Measurements from ENCODE around the gene SLC31A2. TPM values are rescaled to one million over a fixed set of nuclear protein-coding genes. Genes with fewer than 3 reads are reported as not detected.

The SLC31A2 gene
- total RNA-seq, 2 donors from 2014 or later, result 1.8 to 3.1 TPM

- no peak overlapping the region for H3K27ac Mint-ChIP-seq
- Histone ChIP-seq H3K27me3 (ENCODE audit: control insufficient read depth, insufficient read depth, low read length, poor library complexity, severe bottlenecking) (peaks cover 31% of the 10 kb centered on the region), H3K4me1 (ENCODE audit: control insufficient read depth, insufficient read depth, low read length) (no peaks in the 10 kb centered on the region), H3K36me3 (ENCODE audit: control insufficient read depth, insufficient read depth, low read length) (no peaks in the 10 kb centered on the region), H3K27ac (ENCODE audit: low read depth, low read length) (no peak overlapping the region), H3K4me3 (ENCODE audit: low read length) (no peak overlapping the region), H3K9me3 (ENCODE audit: control insufficient read depth, low read length) (no peaks in the 10 kb centered on the region), H3K9ac (ENCODE audit: extremely low read depth, low read length, poor library complexity, severe bottlenecking) (no peak overlapping the region)
- peaks cover 6% of the 10 kb centered on the region for H3K27me3 Mint-ChIP-seq (ENCODE audit: insufficient read depth)
- peaks cover 24% of the 10 kb centered on the region for H3K9me3 Mint-ChIP-seq
- no peaks in the 10 kb centered on the region for H3K36me3 Mint-ChIP-seq (ENCODE audit: low read depth)
- no peak for DNase-seq
- 79 to 83% methylated on average over 5 to 9 of the region's 9 CpGs for WGBS, 2 experiments (ENCODE audit: insufficient coverage in 1 of 2, insufficient read length in 1 of 2)
- no peak for TF ChIP-seq CTCF (conservative IDR thresholded peaks at IDR 0.05)
- no peak overlapping the region for H3K4me3 Mint-ChIP-seq
- no peaks in the 10 kb centered on the region for H3K4me1 Mint-ChIP-seq
Measured at GRCh38 chr9:113137196-113138168, 13.3 kb upstream of the SLC31A2 start.

GRCh38 chr9:113138760-113139159, 12.0 kb upstream of the SLC31A2 start:
- no peak for TF ChIP-seq CTCF (conservative IDR thresholded peaks at IDR 0.05)
- peaks cover 6% of the 10 kb centered on the region for H3K27me3 Mint-ChIP-seq (ENCODE audit: insufficient read depth)
- H3K36me3 ChIP-seq (ENCODE audit: control insufficient read depth, insufficient read depth, low read length), result no peaks in the 10 kb centered on the region

GRCh38 chr9:113139225-113139829, 11.5 kb upstream of the SLC31A2 start:
- H3K36me3 ChIP-seq (ENCODE audit: control insufficient read depth, insufficient read depth, low read length), result no peaks in the 10 kb centered on the region
- H3K9me3 Mint-ChIP-seq, result peaks cover 28% of the 10 kb centered on the region
- DNase-seq, result no peak
- H3K4me1 Mint-ChIP-seq, result no peaks in the 10 kb centered on the region
- no peak overlapping the region for H3K4me3 Mint-ChIP-seq
- H3K4me3 ChIP-seq (ENCODE audit: low read length), result no peak overlapping the region
- TF ChIP-seq CTCF (conservative IDR thresholded peaks at IDR 0.05), result no peak
- peaks cover 6% of the 10 kb centered on the region for H3K27me3 Mint-ChIP-seq (ENCODE audit: insufficient read depth)
- peaks cover 29% of the 10 kb centered on the region for H3K27me3 ChIP-seq (ENCODE audit: control insufficient read depth, insufficient read depth, low read length, poor library complexity, severe bottlenecking)
- H3K9ac ChIP-seq (ENCODE audit: extremely low read depth, low read length, poor library complexity, severe bottlenecking), result no peak overlapping the region
- H3K4me1 ChIP-seq (ENCODE audit: control insufficient read depth, insufficient read depth, low read length), result no peaks in the 10 kb centered on the region
- H3K27ac ChIP-seq (ENCODE audit: low read depth, low read length), result no peak overlapping the region
- WGBS, 2 experiments (ENCODE audit: insufficient coverage in 1 of 2, insufficient read length in 1 of 2), result 71 to 88% methylated on average over 4 of the region's 4 CpGs
- no peak overlapping the region for H3K27ac Mint-ChIP-seq
- no peaks in the 10 kb centered on the region for H3K36me3 Mint-ChIP-seq (ENCODE audit: low read depth)
- H3K9me3 ChIP-seq (ENCODE audit: control insufficient read depth, low read length), result no peaks in the 10 kb centered on the region

More at GRCh38 chr9:113138760-113139159, 12.0 kb upstream of the SLC31A2 start:
- peaks cover 28% of the 10 kb centered on the region for H3K9me3 Mint-ChIP-seq
- Histone ChIP-seq H3K27me3 (ENCODE audit: control insufficient read depth, insufficient read depth, low read length, poor library complexity, severe bottlenecking) (peaks cover 31% of the 10 kb centered on the region), H3K4me1 (ENCODE audit: control insufficient read depth, insufficient read depth, low read length) (no peaks in the 10 kb centered on the region), H3K9me3 (ENCODE audit: control insufficient read depth, low read length) (no peaks in the 10 kb centered on the region), H3K4me3 (ENCODE audit: low read length) (no peak overlapping the region), H3K9ac (ENCODE audit: extremely low read depth, low read length, poor library complexity, severe bottlenecking) (no peak overlapping the region), H3K27ac (ENCODE audit: low read depth, low read length) (no peak overlapping the region)
- no peak overlapping the region for H3K27ac Mint-ChIP-seq
- no peaks in the 10 kb centered on the region for H3K36me3 Mint-ChIP-seq (ENCODE audit: low read depth)
- no peaks in the 10 kb centered on the region for H3K4me1 Mint-ChIP-seq
- no peak for DNase-seq
- H3K4me3 Mint-ChIP-seq, result no peak overlapping the region
- WGBS, 2 experiments (ENCODE audit: insufficient coverage in 1 of 2, insufficient read length in 1 of 2), result 78 to 91% methylated on average over 3 of the region's 3 CpGs

Measured in endodermal cell (in vitro differentiated cells).